Activated CD8-positive, alpha-beta T cell treated with anti-CD3 and anti-CD28 coated beads for 36 hours (primary cell): Measurements from ENCODE around the gene HSPG2. TPM values are rescaled to one million over a fixed set of nuclear protein-coding genes. Genes with fewer than 3 reads are reported as not detected.

Experiments
- ATAC-seq: fragments of 200-7000 bp; cut with Tn5 transposase; one replicate; pipeline ENCODE4 v1.10.0; 2021; ENCODE audit warnings: mild to moderate bottlenecking, moderate library complexity
- CTCF ChIA-PET: fragments of 350-600 bp; sonication (Branson Sonifier 250); formaldehyde crosslinking; loops from one replicate; lab custom pipeline; 2021; ENCODE audit warnings: antibody characterized with exemption; lab: Charles Lee
- POLR2A ChIA-PET: fragments of 350-600 bp; sonication (Branson Sonifier 250); formaldehyde crosslinking; loops from one replicate; lab custom pipeline; 2021; ENCODE audit warnings: antibody characterized with exemption; lab: Charles Lee
- DNase-seq: peaks from one replicate; pipeline ENCODE4 v3.0.0-alpha.2; 2020
- H3K27ac Mint-ChIP-seq: one replicate; pipeline ENCODE4 v1.8.0; 2021; ENCODE audit warnings: mild to moderate bottlenecking, mixed read lengths
- H3K27me3 Mint-ChIP-seq: one replicate; pipeline ENCODE4 v1.8.0; 2021; ENCODE audit warnings: mixed read lengths
- H3K36me3 Mint-ChIP-seq: one replicate; pipeline ENCODE4 v1.8.0; 2021; ENCODE audit warnings: low read depth, mixed read lengths
- H3K4me1 Mint-ChIP-seq: one replicate; pipeline ENCODE4 v1.8.0; 2021; ENCODE audit warnings: low read depth, mixed read lengths
- H3K4me3 Mint-ChIP-seq: one replicate; pipeline ENCODE4 v1.8.0; 2021; ENCODE audit warnings: mild to moderate bottlenecking, moderate library complexity, mixed read lengths
- H3K9me3 Mint-ChIP-seq: one replicate; pipeline ENCODE4 v1.8.0; 2021; ENCODE audit warnings: mixed read lengths
- intact Hi-C: fragments of 100-400 bp; cut with micrococcal nuclease; formaldehyde crosslinking; loops from one replicate; pipeline ENCODE4 v1.10.0; 2022
- total RNA-seq, 2 experiments: library from RNA; stranded (reverse); gene quantifications; one replicate each; pipeline ENCODE4 v1.2.3, GENCODE V29; 2021
- TF ChIP-seq, protein P1 (sequence below): fragments of 200-600 bp; IDR thresholded peaks from one replicate; pipeline ENCODE4 v1.8.0; 2022; ENCODE audit warnings: antibody characterized with exemption, mild to moderate bottlenecking

Gene HSPG2
- total RNA-seq, 2 experiments from 2014 or later, result 52.1 to 59.0 TPM

DNA sequence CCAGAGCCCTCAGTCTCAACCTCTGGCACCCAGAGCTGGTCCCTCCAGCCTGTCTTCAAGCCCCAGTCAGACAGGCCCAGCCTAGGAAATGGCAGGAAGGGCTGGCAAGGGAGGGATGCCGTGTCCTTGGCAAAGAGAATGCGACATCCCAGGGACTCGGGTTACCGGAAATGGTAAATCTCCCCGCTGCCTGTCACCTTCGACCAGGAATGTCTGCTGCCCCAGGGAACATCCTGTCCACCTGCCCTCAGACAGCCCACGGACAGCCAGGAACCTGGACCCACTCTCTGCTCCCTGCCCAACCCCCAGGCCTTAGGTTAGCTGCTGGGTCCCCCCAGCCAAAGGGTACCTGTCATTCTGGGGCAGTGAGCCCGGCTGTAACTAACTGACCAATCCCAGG lies 23.9 kb downstream of the HSPG2 start:
- Mint-ChIP-seq H3K36me3 (no peaks in the 10 kb centered on the region), H3K4me1 (peaks cover 35% of the 10 kb centered on the region), H3K4me3 (no peak overlapping the region), H3K27me3 (no peaks in the 10 kb centered on the region), H3K9me3 (no peaks in the 10 kb centered on the region), H3K27ac (peak overlapping the region; percentile 80)
- ChIA-PET CTCF (no interaction called here), POLR2A (interaction anchor here (0.6 to 1.6 kb wide), 3 partner anchors 16 to 111 kb away, joined by 3 read pairs; no protein-coding TSS in a partner anchor)
- TF ChIP-seq, protein P1, sequence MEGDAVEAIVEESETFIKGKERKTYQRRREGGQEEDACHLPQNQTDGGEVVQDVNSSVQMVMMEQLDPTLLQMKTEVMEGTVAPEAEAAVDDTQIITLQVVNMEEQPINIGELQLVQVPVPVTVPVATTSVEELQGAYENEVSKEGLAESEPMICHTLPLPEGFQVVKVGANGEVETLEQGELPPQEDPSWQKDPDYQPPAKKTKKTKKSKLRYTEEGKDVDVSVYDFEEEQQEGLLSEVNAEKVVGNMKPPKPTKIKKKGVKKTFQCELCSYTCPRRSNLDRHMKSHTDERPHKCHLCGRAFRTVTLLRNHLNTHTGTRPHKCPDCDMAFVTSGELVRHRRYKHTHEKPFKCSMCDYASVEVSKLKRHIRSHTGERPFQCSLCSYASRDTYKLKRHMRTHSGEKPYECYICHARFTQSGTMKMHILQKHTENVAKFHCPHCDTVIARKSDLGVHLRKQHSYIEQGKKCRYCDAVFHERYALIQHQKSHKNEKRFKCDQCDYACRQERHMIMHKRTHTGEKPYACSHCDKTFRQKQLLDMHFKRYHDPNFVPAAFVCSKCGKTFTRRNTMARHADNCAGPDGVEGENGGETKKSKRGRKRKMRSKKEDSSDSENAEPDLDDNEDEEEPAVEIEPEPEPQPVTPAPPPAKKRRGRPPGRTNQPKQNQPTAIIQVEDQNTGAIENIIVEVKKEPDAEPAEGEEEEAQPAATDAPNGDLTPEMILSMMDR, result no peak
- intact Hi-C loops, result no loop called here
- DNase-seq (no peak), ATAC-seq (no peak)

DNA sequence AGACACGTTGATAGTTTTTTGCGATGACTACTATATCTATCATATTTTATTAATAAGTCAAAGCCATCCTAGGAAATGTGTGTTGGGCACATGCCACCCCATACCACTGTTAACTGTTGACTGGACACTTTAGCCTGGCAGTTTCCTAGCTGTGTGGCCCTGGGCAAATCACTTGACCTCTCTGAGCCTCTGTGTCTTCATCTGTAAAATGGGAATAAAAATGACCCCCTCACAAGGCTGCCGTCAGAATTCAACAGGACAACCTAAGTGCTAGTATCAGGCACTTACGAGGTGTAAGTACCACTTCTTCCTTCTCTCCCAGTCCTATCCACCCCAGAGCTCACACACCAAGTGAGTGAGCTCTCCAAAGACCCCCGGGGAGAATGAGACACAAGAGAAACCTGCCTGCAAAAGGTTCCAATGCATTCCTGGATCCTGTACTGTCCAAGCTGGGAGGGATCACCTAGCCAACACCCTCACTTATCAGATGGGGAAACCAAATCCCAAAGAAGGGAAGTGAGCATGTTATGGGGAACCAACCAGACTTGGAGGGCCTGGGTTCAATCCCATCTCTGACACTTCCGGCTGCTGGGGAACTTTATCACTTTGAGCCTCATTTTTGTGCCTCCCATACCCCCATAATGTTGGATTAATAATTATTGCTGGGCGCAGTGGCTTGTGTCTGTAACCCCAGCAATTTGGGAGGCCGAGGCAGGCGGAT lies 24.9 kb downstream of the HSPG2 start:
- intact Hi-C loops, result no loop called here
- no peaks in the 10 kb centered on the region for H3K27me3 Mint-ChIP-seq
- ATAC-seq (no peak), DNase-seq (no peak)
- H3K36me3 Mint-ChIP-seq, result no peaks in the 10 kb centered on the region
- POLR2A ChIA-PET, result no interaction called here
- H3K9me3 Mint-ChIP-seq, result no peaks in the 10 kb centered on the region
- H3K27ac Mint-ChIP-seq, result no peak overlapping the region
- no peak overlapping the region for H3K4me3 Mint-ChIP-seq
- TF ChIP-seq, protein P1, result no peak
- H3K4me1 Mint-ChIP-seq, result peaks cover 35% of the 10 kb centered on the region
- CTCF ChIA-PET, result interaction anchor here (1.0 to 1.2 kb wide), 2 partner anchors 11 to 51 kb away, joined by 3 read pairs; no protein-coding TSS in a partner anchor

DNA sequence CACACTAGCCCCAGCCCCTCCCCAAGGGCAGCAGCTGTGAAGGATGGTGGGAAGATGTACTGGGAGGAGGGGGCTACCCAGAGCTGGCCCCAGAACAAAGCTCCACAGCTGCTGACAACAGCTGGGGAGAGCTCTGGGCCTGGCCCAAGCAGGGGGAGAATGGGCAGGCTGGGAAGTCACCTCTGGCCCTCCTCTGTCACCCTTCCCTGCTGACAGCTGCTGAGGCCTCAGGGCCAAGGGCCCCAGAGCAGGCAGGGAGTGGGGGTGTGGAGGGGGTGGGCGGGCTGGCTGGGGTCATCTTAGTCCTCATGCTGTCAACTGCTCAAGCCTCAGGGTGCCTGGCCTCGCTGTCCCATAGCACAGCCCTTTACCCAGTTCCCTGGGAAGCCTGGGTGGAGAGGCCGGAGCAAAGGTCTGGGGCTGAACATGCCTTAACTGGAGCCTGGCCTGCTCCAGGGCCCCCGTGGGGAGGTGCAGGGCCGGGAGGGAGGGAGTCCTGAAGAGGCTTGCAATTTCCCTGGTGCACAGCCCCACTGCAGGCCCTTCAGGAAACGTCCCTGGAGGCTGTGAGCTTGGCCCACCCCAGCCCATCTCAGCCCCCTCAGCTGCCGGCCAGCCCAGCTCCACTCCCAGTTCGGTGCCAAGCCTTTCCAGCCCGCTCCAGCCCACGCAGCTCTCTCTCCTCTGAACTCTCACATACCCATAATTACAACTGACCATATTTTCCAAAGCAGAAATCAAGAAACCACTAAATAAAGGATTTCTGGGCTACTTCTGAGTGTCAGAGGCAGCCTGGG lies 25.7 kb downstream of the HSPG2 start:
- Mint-ChIP-seq H3K4me1 (peaks cover 35% of the 10 kb centered on the region), H3K27ac (peak overlapping the region; percentile 86), H3K27me3 (no peaks in the 10 kb centered on the region), H3K9me3 (no peaks in the 10 kb centered on the region), H3K4me3 (no peak overlapping the region), H3K36me3 (no peaks in the 10 kb centered on the region)
- intact Hi-C loops, result no loop called here
- no peak for ATAC-seq
- ChIA-PET CTCF (interaction anchor here (1.0 to 1.2 kb wide), 2 partner anchors 12 to 52 kb away, joined by 3 read pairs; no protein-coding TSS in a partner anchor), POLR2A (interaction anchor here (1.7 kb wide), 1 partner anchor 129 kb away, joined by 4 read pairs; the partner anchor contains the start of gene USP48)
- no peak for DNase-seq
- TF ChIP-seq, protein P1, result no peak

DNA sequence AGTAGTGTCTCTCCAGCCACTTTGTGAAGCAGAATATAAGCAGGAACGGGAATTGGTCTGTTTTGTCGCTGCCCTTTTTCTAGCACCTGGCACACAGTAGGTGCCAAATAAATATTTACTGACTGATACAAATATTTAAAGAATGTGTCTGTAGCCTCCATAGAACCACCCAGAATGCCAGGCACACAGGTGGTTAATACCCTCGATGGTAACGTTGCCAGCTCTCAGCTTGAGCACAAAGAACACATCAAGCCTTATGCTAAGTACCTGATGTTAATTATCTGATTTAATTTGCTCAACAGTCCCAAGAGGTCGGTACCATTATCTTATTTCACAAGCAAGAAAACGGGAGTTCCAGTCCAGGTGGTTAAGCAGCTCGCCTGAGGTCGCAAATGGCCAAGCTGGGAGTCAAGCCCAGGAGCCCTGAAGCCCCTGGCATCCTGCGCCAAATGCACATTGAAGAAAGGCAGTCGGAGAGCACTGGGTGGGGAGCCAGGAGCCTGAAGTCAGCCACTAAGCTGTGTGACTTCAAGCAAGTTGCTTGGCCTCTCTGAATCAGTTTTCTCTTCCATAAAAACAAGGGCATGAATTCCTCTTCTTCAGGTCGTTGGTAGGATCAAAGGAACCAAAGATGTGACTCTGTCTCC lies 26.4 kb downstream of the HSPG2 start:
- Mint-ChIP-seq H3K4me3 (no peak overlapping the region), H3K27ac (peak overlapping the region; percentile 86)
- intact Hi-C loops, result no loop called here

More for the DNA sequence above, 26.4 kb downstream of the HSPG2 start:
- no peak for ATAC-seq
- no peaks in the 10 kb centered on the region for H3K9me3 Mint-ChIP-seq
- H3K36me3 Mint-ChIP-seq, result no peaks in the 10 kb centered on the region
- TF ChIP-seq, protein P1, result no peak
- CTCF ChIA-PET, result interaction anchor here (1.2 kb wide), 1 partner anchor 13 kb away, joined by 3 read pairs; no protein-coding TSS in a partner anchor
- H3K27me3 Mint-ChIP-seq, result no peaks in the 10 kb centered on the region
- no peak for DNase-seq
- POLR2A ChIA-PET, result interaction anchor here (0.6 to 1.7 kb wide), 3 partner anchors 9 to 166 kb away, joined by 4 to 5 read pairs (median 4); partner anchors contain the start of gene USP48
- peaks cover 35% of the 10 kb centered on the region for H3K4me1 Mint-ChIP-seq
